NOMO-1 treated with dmso at 0.1 percent for 144 hours (cell line): ENCODE data around the gene OPTC.

ENCODE experiments used
- DNase-seq: peaks from one replicate; lab custom pipeline; 2025; ENCODE audit not compliant: unreplicated experiment; lab: John Stamatoyannopoulos, UW

OPTC gene

DNA sequence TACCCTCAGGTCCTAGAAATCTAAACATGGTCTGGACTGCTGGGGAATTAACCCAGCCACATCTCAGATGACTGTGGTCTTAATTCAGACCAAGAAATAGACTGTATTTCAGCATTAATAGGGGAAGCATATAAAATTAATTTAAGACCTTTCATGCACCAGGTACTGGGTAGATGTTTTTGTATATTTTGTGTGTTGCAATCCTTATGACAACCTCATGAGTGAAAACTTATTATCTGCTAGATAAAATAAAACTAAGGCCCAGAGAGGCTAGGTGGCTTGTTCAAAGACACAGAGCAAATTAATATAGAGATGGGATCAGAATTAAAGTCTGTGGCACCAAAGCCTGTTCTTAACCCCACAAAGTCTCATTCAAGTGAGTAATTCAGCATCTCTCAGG, 40.1 kb downstream of the OPTC start:
- DNase-seq: no peak

DNA sequence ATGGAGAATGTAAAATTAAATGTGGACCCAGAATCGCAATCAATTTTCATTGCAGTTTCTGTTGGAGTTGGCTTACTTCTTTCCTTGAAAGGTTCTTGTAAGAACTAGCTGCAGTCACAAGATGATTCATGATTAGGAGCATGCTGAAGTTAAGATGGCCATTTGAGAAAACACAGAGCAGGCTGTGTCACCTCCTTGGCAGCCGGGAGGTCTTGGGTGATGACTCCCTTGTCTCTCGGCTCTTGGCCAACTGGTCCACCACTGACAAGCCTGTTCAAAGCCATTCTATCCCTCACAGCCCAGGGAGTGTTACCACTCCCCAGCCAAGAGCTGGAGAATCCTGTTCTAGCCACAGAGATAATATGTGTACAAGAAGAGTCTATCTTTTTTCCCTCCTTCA, 40.6 kb downstream of the OPTC start:
- no peak for DNase-seq

DNA sequence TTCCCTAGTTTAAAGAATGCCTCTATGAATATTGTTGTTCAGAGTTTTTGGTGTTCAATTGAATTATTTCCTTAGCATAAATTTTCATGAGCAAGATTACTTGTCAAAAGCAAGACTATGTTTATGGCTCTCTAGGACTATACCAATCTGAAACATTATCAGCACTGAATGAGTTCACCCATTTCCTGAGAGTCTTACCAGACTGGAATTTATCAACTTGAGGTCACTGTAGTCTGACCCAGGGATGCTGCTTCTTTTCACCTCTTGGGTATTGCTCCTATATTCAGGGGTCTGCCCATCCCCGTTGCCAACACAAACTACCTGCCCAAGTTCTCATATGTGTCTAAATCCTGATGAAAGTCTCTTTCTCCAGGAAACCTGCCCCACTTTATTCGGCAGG, 42.6 kb downstream of the OPTC start:
- DNase-seq: no peak

DNA sequence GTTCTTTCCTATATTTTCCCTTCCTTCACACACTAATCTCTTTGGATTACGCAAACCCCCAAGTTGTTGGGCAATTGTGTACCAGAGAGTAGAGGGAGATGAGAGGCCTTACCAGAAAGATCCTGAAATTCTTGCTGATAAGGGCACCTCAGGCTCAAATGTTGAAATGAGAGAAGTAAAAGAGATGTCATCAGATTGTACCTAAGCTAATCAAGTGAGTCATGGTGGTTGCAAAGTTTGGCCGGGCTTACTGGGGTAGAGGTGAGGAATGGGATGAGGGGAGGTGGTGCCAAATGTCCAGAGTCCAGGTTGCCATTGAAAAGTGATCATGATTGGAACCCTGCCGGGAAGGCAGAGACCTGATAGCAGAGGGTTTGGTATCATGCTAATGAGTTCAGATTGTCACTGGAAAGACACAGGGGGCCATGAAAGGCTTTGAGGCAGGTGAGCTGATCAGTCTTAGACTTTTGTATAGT, 43.1 kb downstream of the OPTC start:
- DNase-seq: no peak

DNA sequence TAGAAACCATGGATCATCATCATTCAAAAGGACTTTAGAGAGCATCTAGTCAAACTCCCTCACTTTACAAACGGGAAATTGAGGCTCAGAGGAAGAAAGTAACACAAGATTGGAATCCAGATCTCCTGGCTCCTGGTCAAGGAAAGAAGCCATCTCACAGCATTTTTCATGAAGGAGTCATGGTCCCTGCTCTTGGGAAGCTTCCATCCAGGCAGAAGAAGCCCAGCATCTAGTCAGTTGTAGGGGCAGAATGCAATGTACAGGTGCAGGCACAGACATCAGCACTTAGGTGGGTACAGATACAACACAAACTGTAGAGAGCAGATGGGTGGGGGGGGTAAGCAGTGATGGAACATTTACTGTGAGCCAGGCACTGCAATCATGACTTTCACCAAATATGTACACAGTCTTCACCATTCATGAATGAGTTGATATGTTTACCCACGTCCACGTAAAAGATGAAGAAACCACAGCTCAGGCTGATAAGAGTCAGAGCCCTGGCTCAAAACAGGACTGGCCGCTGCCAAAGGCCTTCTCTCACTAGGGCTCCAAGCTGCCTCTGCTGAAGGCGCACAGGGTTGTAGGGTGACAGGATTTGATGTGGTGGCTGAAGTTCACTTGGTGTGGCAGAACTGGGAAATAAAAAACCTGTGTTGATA, 44.0 kb downstream of the OPTC start:
- no peak for DNase-seq

DNA sequence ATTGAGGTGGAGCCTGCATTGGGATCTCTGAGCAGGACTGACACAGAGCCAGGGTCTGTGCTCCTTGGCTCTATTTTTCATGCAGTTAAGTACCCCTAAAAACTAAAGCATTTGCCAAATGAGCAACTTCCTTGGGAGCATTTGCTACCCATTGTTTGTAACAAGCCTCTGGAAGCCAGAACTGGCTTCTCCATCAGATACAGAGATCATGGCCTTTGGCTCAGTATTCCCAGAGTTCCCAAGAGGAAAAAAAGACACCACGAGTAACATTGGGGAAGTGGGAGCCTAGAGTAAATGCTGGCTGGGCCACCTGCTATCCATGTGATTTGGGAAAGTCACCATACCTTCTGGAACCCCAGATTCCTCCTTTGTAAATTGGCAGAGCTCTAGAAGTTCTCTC, 44.8 kb downstream of the OPTC start:
- DNase-seq: no peak

DNA sequence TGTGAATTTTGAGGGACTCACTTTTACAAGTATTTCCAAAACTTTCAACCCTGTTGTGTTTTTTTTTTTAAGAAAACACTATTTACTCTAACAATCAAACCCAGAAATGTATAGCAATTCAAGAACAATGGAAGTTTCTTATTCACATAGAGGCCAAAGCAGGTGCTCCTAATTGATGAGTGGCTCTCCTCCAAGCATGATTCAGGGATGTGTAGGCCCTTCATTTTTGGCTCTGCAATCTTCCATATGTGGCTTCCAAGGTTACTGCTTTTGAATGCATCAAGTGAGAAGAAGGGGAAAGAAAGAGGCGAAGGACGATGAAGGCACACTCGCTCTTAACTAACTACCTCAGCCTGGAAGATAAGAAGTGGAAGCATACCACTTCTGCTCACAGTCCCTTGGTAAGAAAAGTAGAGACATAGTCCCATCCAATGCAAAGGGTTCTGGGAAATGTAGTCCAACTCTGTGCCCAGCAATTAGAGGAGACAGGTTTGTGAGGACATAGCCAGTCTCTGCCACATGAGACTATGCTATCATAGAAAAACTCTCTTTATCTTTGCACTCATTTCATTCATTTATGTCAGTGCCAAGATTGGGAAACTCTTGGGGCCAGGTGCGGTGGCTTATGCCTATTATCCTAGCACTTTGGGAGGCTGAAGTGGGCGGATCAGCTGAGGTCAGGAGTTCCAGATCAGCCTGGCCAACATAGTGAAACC, 46.0 kb downstream of the OPTC start:
- DNase-seq: no peak

DNA sequence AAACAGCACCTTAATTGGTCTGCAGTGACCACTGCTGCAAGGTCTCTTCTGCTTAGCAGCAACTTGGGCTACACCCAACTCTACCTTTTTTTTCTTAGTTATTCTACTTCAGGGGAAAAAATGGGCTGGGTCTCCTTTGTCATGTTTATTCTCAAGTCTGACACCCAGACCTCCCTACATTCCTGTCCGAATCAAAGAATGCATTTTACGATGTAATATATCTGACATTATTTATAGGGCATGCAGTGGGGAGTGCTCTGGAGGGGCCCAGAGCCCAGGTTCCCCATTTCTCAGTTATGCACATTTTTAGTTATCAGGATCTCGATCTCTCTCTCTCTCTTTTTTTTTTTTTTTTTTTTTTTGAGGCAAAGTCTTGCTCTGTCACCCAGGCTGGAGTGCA, 50.5 kb downstream of the OPTC start:
- peak; percentile 13 for DNase-seq

DNA sequence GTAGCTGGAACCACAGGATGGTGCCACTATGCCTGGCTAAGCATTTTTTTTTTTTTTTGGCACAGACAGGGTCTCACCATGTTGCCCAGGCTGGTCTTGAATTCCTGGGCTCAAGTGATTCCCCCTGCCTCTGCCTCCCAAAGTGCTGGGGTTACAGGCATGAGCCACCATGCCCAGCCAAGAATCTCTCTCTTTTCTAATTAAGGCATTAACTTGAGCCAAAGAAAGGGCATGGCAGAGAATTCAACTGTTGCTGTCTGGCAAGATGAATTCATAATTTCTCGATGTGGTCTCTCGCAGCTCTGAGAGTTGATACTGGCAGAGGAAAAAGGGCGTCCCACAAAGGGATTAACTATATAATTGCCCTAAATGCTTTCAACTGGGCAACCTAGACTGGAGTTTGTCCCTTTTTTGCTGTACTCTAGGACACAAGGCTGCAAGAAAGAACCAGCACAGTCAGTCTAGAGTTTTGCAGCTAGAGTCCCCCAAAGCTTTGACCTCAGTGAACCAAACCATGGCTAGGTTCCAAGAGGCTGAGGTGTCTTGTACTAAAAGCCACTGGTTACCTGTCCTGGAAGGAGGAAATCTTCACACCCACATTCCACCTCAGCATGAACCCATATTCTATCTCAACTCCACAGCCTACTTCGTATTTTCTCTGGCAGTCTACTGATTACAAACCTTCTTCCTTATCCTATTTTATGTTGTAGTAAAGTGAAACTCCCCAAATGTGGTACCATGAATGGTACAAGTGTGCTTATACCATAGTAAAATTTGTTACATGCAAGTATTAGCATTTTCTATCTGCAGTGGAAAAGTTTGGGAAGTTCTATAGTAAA, 51.2 kb downstream of the OPTC start:
- no peak for DNase-seq

DNA sequence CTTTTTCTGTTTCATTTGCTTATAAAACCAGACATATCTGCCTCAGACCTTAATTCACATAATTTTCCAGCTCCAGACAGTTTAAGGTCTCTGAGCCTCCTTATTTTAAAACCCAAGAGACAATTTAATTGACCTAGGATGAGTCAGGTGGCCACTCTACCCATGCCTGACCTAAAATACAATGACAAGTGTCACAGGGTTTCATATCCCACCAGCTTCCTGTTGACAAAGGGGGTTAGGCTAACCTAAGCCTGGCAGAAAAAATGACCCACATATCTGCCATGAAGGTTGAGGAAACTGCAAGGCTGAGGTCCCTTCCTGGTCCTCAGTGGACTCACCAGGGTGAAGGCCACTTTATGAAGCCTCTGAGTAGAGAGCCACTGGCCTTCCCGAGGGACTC, 52.3 kb downstream of the OPTC start:
- no peak for DNase-seq

DNA sequence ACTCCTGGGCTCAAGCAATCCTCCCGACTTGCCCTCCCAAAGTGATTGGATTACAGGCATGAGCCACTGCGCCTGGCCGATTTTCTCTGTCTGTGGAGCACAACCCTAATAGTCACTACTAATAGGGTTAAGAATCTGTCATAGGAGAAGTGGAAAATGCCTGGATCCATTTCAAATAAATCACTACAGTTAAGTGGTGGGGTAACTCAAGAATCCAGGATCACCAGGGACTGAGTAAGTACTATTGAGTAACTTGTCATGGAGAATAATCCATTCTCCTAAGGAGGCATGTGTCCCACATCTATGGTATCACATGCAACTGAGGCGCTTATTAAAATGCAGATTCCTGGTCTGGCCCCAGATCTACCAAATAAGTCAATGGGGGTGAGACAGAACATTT, 53.2 kb downstream of the OPTC start:
- no peak for DNase-seq

DNA sequence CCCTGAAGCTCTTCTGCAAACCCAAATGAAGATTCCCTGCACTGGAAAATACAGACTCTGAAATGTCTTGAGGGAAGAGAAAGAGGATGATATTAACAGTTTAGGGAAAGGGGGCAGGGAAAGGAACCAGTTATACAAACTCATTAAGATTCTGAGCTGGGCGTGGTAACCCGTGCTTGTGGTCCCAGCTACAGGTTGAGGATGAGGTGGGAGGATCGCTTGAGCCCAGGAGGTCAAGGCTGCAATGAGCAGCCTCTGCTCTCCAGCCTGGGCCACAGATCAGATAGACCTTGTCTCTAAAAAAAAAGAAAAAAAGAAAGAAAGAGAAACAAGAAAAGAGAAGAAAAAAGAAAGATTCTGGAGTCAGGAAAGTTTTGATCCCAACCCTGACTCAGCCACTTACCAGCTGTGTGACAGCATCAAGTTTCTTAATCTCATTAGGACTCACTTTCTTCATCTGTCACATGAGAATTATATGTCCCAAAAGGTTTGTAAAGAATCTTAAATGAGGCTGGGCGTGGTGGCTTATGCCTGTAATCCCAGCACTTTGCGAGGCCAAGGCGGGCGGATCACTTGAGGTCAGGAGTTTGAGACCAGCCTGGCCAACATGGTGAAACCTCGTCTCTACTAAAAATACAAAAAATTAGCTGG, 53.9 kb downstream of the OPTC start:
- no peak for DNase-seq

DNA sequence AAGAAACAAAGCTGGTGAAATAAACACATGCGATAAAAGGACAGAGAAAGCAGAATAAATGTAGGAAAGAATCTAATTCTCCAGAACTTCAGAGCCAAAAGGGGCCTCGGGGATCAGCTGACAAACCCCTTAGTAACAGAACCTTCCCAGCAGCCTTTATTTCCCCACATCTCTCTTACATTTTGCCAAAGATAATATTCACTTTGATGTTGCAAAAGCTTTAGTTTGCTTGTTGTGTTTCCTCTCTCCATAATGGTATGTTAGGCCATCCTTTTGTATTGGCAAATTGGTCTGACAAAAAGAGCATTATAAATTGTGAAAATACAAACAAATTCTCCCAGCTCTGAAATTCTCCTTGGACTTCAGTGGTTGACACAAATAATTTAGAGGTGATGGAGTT, 54.9 kb downstream of the OPTC start:
- no peak for DNase-seq

DNA sequence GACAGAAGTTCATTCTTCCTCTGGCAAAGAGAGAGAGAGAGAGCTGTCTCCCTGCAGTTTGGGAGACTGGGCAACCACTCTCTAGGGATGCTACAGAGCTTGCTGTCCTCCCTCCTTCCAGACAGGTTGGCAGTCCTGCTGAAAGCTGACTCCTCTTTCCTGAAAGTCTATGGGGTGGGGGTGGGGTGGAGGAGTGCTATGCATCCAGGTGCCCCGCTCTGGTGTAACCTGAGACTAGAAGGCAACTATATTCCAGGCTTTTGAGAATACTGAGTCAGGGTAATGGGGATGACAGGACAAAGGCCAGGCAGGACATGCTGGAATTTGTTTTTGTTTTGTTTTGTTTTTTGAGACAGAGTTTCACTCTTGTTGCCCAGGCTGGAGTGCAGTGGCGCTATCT, 55.4 kb downstream of the OPTC start:
- no peak for DNase-seq

DNA sequence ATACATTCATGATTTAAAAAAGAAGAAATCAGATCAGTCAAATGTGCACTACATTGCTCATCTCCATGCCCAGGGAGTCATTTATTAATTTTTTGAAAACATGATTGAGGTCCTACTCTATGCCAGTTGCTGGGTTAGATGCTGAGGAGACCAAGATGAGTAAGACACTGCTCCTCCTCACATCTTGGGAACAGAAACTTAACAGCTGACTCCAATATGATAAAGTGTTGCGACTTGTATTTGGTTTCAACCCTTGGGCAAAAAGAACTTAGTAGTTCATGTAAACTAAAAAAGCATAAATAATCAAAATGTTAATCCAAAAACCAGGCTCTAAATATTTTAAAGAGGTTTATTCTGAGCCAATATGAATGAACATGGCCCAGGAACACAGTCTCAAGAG, 56.9 kb downstream of the OPTC start:
- no peak for DNase-seq

DNA sequence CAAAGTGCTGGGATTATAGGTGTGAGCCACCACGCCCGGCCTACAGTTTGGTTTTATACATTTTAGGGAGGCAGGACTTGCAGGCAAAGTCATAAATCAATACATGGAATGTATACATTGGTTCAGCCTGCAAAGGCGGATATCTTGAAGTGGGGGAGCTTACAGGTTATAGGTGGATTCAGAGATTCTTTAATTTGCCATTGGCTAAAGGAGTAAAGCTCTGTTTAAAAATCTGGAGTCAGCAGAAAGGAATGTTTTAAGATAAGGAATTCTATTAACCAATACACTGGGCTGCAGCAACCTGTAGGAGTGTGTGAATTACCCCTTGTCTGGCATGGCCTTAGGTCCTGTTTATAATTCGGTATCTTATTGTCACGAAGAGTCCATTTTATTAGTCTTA, 57.6 kb downstream of the OPTC start:
- no peak for DNase-seq

DNA sequence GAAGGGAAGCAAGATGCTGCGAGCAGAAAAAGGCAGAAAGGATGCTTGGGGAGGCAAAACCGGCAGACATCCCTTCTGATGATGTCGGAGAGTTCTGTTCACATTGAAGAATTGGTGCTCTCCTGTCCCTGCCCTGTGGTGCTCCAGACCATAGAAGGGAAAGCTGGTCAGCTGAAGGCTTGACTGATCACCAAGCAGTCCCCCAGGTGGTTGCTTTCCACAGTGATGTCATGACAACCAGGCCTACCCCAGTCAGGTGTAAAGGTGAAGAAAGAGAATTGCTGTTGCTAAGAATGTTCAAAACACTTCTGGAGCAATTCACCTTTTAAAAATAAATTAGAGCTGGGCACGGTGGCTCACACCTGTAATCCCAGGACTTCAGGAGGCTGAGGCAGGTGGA, 59.5 kb downstream of the OPTC start:
- no peak for DNase-seq

DNA sequence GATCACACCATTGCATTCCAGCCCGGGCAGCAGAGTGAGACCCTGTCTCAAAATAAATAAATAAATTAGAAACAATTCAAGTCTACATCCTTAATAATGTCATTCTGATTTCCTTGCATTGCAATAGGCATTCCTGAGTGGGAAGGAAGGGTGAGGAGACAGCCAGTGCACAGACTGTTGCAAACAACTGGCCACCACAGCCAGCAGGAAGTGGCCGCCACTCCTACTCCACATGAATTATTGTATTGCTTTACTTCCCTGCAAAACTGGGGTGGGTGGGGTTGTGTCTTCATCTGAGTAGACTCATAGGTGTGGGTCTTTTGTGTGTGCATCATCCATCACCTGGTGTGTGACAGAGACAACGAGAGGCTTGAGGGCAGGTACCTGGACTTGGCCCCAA, 60.1 kb downstream of the OPTC start:
- DNase-seq: no peak

DNA sequence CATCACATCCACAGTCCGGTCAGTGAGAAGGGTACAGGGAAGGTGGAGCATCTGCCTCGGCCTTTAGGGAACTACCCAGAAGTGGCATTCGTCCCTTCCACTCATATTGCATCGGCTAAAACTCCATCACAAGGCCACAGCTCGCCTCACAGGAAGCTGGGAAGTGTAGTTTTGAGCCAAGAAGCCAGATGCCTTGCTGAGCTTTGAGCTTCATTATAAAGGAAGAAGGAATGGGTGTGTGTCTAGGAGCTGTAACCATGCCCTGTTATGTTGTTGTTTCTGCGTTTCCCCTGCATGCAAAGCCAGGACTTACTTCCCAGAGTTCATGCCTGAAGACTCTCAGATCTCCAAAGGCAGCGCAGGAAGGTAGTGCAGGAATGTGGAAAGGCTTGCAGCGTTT, 61.1 kb downstream of the OPTC start:
- no peak for DNase-seq

DNA sequence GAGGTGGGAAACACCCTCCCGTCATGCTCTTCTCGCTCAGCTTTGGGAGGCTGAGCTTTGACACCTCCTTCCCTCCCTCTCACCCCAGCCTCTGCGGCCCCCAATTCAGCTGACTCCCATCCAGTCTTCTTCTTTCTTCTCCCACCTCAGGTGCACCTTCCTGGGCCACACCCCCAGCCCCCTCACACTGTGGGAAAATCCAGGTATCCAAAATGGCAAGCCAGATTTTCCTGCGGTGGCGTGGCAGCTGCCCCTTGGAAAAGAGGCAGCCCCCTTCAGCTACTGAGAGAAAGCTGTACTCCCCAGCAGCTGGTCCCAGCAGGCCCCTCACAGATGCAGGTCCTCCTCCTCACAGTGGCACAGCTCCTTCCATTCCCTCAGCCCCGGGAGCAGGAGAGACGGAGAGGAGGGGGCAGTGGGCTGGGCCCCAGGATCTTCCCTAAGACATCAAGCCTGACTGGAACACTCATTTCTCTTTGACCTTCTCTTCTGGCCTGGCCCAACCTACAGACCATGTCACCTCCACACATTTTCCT, 61.6 kb downstream of the OPTC start:
- no peak for DNase-seq
